HepG2 (cell line): Measurements from ENCODE around the gene L2HGDH. TPM values are rescaled to one million over a fixed set of nuclear protein-coding genes. Genes with fewer than 3 reads are reported as not detected.

Experiments
- ARID4A ChIP-seq: sonication (generic); formaldehyde crosslinking; IDR thresholded peaks from 2 replicates; pipeline ENCODE4 v1.5.0; 2020; ENCODE audit warnings: mild to moderate bottlenecking, missing genetic modification reagents, borderline replicate concordance
- DPF2 ChIP-seq: sonication (generic); formaldehyde crosslinking; IDR thresholded peaks from 2 replicates; pipeline ENCODE4 v1.4.0; 2020; ENCODE audit warnings: mild to moderate bottlenecking, low read depth, missing genetic modification reagents, borderline replicate concordance
- FOXO4 ChIP-seq: sonication (generic); formaldehyde crosslinking; conservative IDR thresholded peaks from 2 replicates; pipeline ENCODE4 v1.8.1; 2023; ENCODE audit warnings: missing genetic modification reagents
- HNRNPL ChIP-seq: fragments of 200-400 bp; formaldehyde crosslinking; IDR thresholded peaks from 2 replicates; pipeline ENCODE4 v1.6.1; 2017; ENCODE audit warnings: mild to moderate bottlenecking, low read depth, low read length
- IRF2 ChIP-seq: IDR thresholded peaks from 2 replicates; pipeline ENCODE4 v1.6.1; 2018; ENCODE audit warnings: missing genetic modification reagents, missing compliant biosample characterization
- KDM5B ChIP-seq: sonication (generic); formaldehyde crosslinking; IDR thresholded peaks from 2 replicates; pipeline ENCODE4 v1.4.0; 2020; ENCODE audit warnings: missing genetic modification reagents, mild to moderate bottlenecking, borderline replicate concordance
- NONO ChIP-seq, 2 experiments: fragments of 450-650 bp in 1 of 2; sonication (generic) in 1 of 2; formaldehyde crosslinking in 1 of 2; IDR thresholded peaks in 1 of 2; conservative IDR thresholded peaks in 1 of 2; 2 replicates each; pipeline versions ENCODE4 v1.6.1 to v1.8.0; 2017 to 2022; ENCODE audit warnings: mild to moderate bottlenecking in 1 of 2, missing genetic modification reagents in 1 of 2, moderate library complexity in 1 of 2
- PAF1 ChIP-seq: IDR thresholded peaks from 2 replicates; pipeline ENCODE4 v1.6.1; 2016; ENCODE audit warnings: missing genetic modification reagents, missing compliant biosample characterization
- PAX8 ChIP-seq: sonication (generic); formaldehyde crosslinking; IDR thresholded peaks from 2 replicates; pipeline ENCODE4 v1.8.0; 2022; ENCODE audit warnings: mild to moderate bottlenecking, missing genetic modification reagents, borderline replicate concordance
- PHF21A ChIP-seq: sonication (generic); formaldehyde crosslinking; IDR thresholded peaks from 2 replicates; pipeline ENCODE4 v1.5.0; 2020; ENCODE audit warnings: mild to moderate bottlenecking, missing genetic modification reagents
- SOX6 ChIP-seq, 2 experiments: fragments of 450-650 bp in 1 of 2; sonication (generic) in 1 of 2; formaldehyde crosslinking in 1 of 2; IDR thresholded peaks; 2 replicates each; pipeline versions ENCODE4 v1.4.0 to v1.6.1; 2017 to 2020; ENCODE audit warnings: antibody characterized with exemption in 1 of 2, mild to moderate bottlenecking in 1 of 2, missing genetic modification reagents in 1 of 2
- TEF ChIP-seq: sonication (generic); formaldehyde crosslinking; IDR thresholded peaks from 2 replicates; pipeline ENCODE4 v1.5.0; 2020; ENCODE audit warnings: missing genetic modification reagents
- THAP11 ChIP-seq: IDR thresholded peaks from 2 replicates; pipeline ENCODE4 v1.6.1; 2016; ENCODE audit warnings: missing biosample characterization, missing genetic modification reagents
- TIGD3 ChIP-seq: sonication (generic); formaldehyde crosslinking; IDR thresholded peaks from 2 replicates; pipeline ENCODE4 v1.5.1; 2020; ENCODE audit warnings: mild to moderate bottlenecking, missing genetic modification reagents, borderline replicate concordance
- ZFP82 ChIP-seq: sonication (generic); formaldehyde crosslinking; IDR thresholded peaks from 2 replicates; pipeline ENCODE4 v1.5.1; 2020; ENCODE audit warnings: mild to moderate bottlenecking, missing genetic modification reagents, borderline replicate concordance
- ZMYM4 ChIP-seq: sonication (generic); formaldehyde crosslinking; IDR thresholded peaks from 2 replicates; pipeline ENCODE4 v1.8.1; 2023; ENCODE audit warnings: mild to moderate bottlenecking, missing genetic modification reagents
- ZNF12 ChIP-seq: sonication (generic); formaldehyde crosslinking; IDR thresholded peaks from 2 replicates; pipeline ENCODE4 v1.5.0; 2020; ENCODE audit warnings: missing genetic modification reagents
- ZNF160 ChIP-seq: sonication (generic); formaldehyde crosslinking; IDR thresholded peaks from 2 replicates; pipeline ENCODE4 v1.8.0; 2022; ENCODE audit warnings: mild to moderate bottlenecking, inconsistent platforms, missing genetic modification reagents
- ZNF251 ChIP-seq: sonication (generic); formaldehyde crosslinking; IDR thresholded peaks from 2 replicates; pipeline ENCODE4 v1.9.0; 2021; ENCODE audit warnings: mild to moderate bottlenecking, missing genetic modification reagents
- ZNF557 ChIP-seq: sonication (generic); formaldehyde crosslinking; IDR thresholded peaks from 2 replicates; pipeline ENCODE4 v1.4.0; 2020; ENCODE audit warnings: missing genetic modification reagents
- ZNF558 ChIP-seq: sonication (generic); formaldehyde crosslinking; IDR thresholded peaks from 2 replicates; pipeline ENCODE4 v1.9.0; 2022; ENCODE audit warnings: mild to moderate bottlenecking, missing genetic modification reagents, borderline replicate concordance
- polyA plus RNA-seq, 8 experiments: library from polyadenylated mRNA; depleted of rRNA in 3 of 8; stranded (reverse) in 7 of 8; unstranded in 1 of 8; fragments of >200 nt; fragmentation: Illumina TruSeq in 4 of 8; extraction: Trizol in 4 of 8; gene quantifications; 2 replicates each; pipeline versions ENCODE4 v1.2.1 to v1.2.3, GENCODE V29; 2011 to 2016; ENCODE audit warnings: low read depth in 4 of 8, missing spikeins in 1 of 8, mixed read lengths in 1 of 8; ENCODE audit not compliant: insufficient read depth in 1 of 8
- total RNA-seq, 5 experiments: library from RNA; depleted of rRNA; stranded (reverse); fragments of >200 nt; fragmentation: Illumina TruSeq; extraction: Trizol; gene quantifications; 2 replicates each; pipeline ENCODE4 v1.2.3, GENCODE V29; 2016; ENCODE audit warnings: low read depth in 1 of 5

The L2HGDH gene
- total and polyA plus RNA-seq, 2 of the 13 experiments (the other 11 are each of a cell fraction or from before 2014, with no cell fraction given), result 3.3 to 5.0 TPM

GRCh38 chr14:50303744-50304471, 8.1 kb downstream of the L2HGDH start (continued):
- TF ChIP-seq NONO (IDR thresholded peaks at IDR 0.05) (no peak), NONO (CRISPR knock-in tag; conservative IDR thresholded peaks at IDR 0.05) (no peak), THAP11 (CRISPR knock-in tag) (peak; percentile 24; the same call in 1 of the 2 replicates), ZMYM4 (CRISPR knock-in tag) (peak; percentile 86), PAF1 (CRISPR knock-in tag) (no peak), ZNF160 (CRISPR knock-in tag) (no peak), ZNF557 (peak; percentile 74; the same call in 1 of the 2 replicates), ARID4A (CRISPR knock-in tag) (peak; percentile 48; the same call in 1 of the 2 replicates), FOXO4 (CRISPR knock-in tag) (no peak), ZNF12 (CRISPR knock-in tag) (peak; percentile 75; the same call in 1 of the 2 replicates), PHF21A (CRISPR knock-in tag) (peak; percentile 55), IRF2 (CRISPR knock-in tag) (peak; percentile 65), ZNF558 (CRISPR knock-in tag) (no peak), KDM5B (CRISPR knock-in tag) (no peak), DPF2 (CRISPR knock-in tag) (peak; percentile 73; the same call in 1 of the 2 replicates), HNRNPL (no peak), ZFP82 (no peak), SOX6 (IDR thresholded peaks at IDR 0.05) (no peak), SOX6 (CRISPR knock-in tag; IDR thresholded peaks at IDR 0.05) (peak; percentile 68; the same call in 1 of the 2 replicates), TIGD3 (no peak), PAX8 (CRISPR knock-in tag) (no peak), ZNF251 (no peak), TEF (CRISPR knock-in tag) (peak; percentile 99)
